HepG2 (cell line): ENCODE data around the gene NEURL2. TPM values are rescaled to one million over a fixed set of nuclear protein-coding genes. Genes with fewer than 3 reads are reported as not detected.

Experiments
- AGO1 ChIP-seq: fragments of 200-400 bp; formaldehyde crosslinking; IDR thresholded peaks from 2 replicates; pipeline ENCODE4 v1.6.1; 2017; ENCODE audit warnings: mild to moderate bottlenecking, low read depth, low read length, moderate library complexity; ENCODE audit not compliant: poor library complexity, severe bottlenecking
- ELF3 ChIP-seq: IDR thresholded peaks from 2 replicates; pipeline ENCODE4 v1.6.1; 2016; ENCODE audit warnings: missing genetic modification reagents, missing compliant biosample characterization
- HOXA7 ChIP-seq: sonication (generic); formaldehyde crosslinking; IDR thresholded peaks from 2 replicates; pipeline ENCODE4 v1.8.1; 2022; ENCODE audit warnings: mild to moderate bottlenecking, missing genetic modification reagents, moderate library complexity
- MXD4 ChIP-seq: IDR thresholded peaks from 2 replicates; pipeline ENCODE4 v1.6.1; 2016; ENCODE audit warnings: mild to moderate bottlenecking, missing biosample characterization, missing genetic modification reagents
- NFKB2 ChIP-seq: sonication (generic); formaldehyde crosslinking; IDR thresholded peaks from 2 replicates; pipeline ENCODE4 v1.4.0; 2020; ENCODE audit warnings: missing genetic modification reagents, borderline replicate concordance
- PCBP1 ChIP-seq: fragments of 200-400 bp; formaldehyde crosslinking; IDR thresholded peaks from 2 replicates; pipeline ENCODE4 v1.6.1; 2017; ENCODE audit warnings: mild to moderate bottlenecking, low read depth, low read length, borderline replicate concordance
- POLR2AphosphoS2 ChIP-seq: IDR thresholded peaks from 2 replicates; pipeline ENCODE4 v1.6.1; 2011; ENCODE audit warnings: low read depth, low read length, improper control_type of control experiment
- RAD51 ChIP-seq: fragments of 450-650 bp; IDR thresholded peaks from 2 replicates; pipeline ENCODE4 v1.6.1; 2016; ENCODE audit warnings: borderline replicate concordance
- SP140L ChIP-seq: sonication (generic); formaldehyde crosslinking; IDR thresholded peaks from 2 replicates; pipeline ENCODE4 v1.4.0; 2020; ENCODE audit warnings: missing genetic modification reagents, borderline replicate concordance
- ZNF24 ChIP-seq: fragments of 450-650 bp; IDR thresholded peaks from 2 replicates; pipeline ENCODE4 v1.6.1; 2017; ENCODE audit warnings: antibody characterized with exemption, mild to moderate bottlenecking
- ZNF496 ChIP-seq: sonication (generic); formaldehyde crosslinking; IDR thresholded peaks from 2 replicates; pipeline ENCODE4 v1.8.1; 2023; ENCODE audit warnings: mild to moderate bottlenecking, moderate library complexity, missing genetic modification reagents; ENCODE audit not compliant: insufficient replicate concordance
- ZNF761 ChIP-seq: sonication (generic); formaldehyde crosslinking; conservative IDR thresholded peaks from 2 replicates; pipeline ENCODE4 v1.4.0; 2020; ENCODE audit warnings: mild to moderate bottlenecking, missing genetic modification reagents
- ZNF780A ChIP-seq: sonication (generic); formaldehyde crosslinking; IDR thresholded peaks from 2 replicates; pipeline ENCODE4 v1.8.0; 2022; ENCODE audit warnings: mild to moderate bottlenecking, missing genetic modification reagents, moderate library complexity
- ZNF879 ChIP-seq: sonication (generic); formaldehyde crosslinking; IDR thresholded peaks from 2 replicates; pipeline ENCODE4 v1.8.1; 2023; ENCODE audit warnings: missing genetic modification reagents
- ZSCAN29 ChIP-seq: sonication (generic); formaldehyde crosslinking; conservative IDR thresholded peaks from 2 replicates; pipeline ENCODE4 v1.4.0; 2020; ENCODE audit warnings: mild to moderate bottlenecking, missing genetic modification reagents
- polyA plus RNA-seq, 8 experiments: library from polyadenylated mRNA; depleted of rRNA in 3 of 8; stranded (reverse) in 7 of 8; unstranded in 1 of 8; fragments of >200 nt; fragmentation: Illumina TruSeq in 4 of 8; extraction: Trizol in 4 of 8; gene quantifications; 2 replicates each; pipeline versions ENCODE4 v1.2.1 to v1.2.3, GENCODE V29; 2011 to 2016; ENCODE audit warnings: low read depth in 4 of 8, missing spikeins in 1 of 8, mixed read lengths in 1 of 8; ENCODE audit not compliant: insufficient read depth in 1 of 8
- total RNA-seq, 5 experiments: library from RNA; depleted of rRNA; stranded (reverse); fragments of >200 nt; fragmentation: Illumina TruSeq; extraction: Trizol; gene quantifications; 2 replicates each; pipeline ENCODE4 v1.2.3, GENCODE V29; 2016; ENCODE audit warnings: low read depth in 1 of 5
- TF ChIP-seq, protein P1 (sequence below): fragments of 450-650 bp; IDR thresholded peaks from 2 replicates; pipeline ENCODE4 v1.6.1; 2016
- TF ChIP-seq, protein P2 (sequence below): sonication (generic); formaldehyde crosslinking; IDR thresholded peaks from 2 replicates; pipeline ENCODE4 v1.5.0; 2020; ENCODE audit warnings: missing genetic modification reagents
- TF ChIP-seq, protein P3 (sequence below): sonication (generic); formaldehyde crosslinking; IDR thresholded peaks from 2 replicates; pipeline ENCODE4 v1.5.0; 2020; ENCODE audit warnings: mild to moderate bottlenecking, low read depth, missing genetic modification reagents, borderline replicate concordance
- TF ChIP-seq, protein P4 (sequence below): sonication (generic); formaldehyde crosslinking; IDR thresholded peaks from 2 replicates; pipeline ENCODE4 v1.8.1; 2023; ENCODE audit warnings: mild to moderate bottlenecking, missing genetic modification reagents
- TF ChIP-seq, protein P5 (sequence below): sonication (generic); formaldehyde crosslinking; IDR thresholded peaks from 2 replicates; pipeline ENCODE4 v1.5.0; 2020; ENCODE audit warnings: mild to moderate bottlenecking, missing genetic modification reagents, borderline replicate concordance

The NEURL2 gene
- total and polyA plus RNA-seq, 2 of the 13 experiments (the other 11 are each of a cell fraction or from before 2014, with no cell fraction given): 7.2 to 9.7 TPM

DNA sequence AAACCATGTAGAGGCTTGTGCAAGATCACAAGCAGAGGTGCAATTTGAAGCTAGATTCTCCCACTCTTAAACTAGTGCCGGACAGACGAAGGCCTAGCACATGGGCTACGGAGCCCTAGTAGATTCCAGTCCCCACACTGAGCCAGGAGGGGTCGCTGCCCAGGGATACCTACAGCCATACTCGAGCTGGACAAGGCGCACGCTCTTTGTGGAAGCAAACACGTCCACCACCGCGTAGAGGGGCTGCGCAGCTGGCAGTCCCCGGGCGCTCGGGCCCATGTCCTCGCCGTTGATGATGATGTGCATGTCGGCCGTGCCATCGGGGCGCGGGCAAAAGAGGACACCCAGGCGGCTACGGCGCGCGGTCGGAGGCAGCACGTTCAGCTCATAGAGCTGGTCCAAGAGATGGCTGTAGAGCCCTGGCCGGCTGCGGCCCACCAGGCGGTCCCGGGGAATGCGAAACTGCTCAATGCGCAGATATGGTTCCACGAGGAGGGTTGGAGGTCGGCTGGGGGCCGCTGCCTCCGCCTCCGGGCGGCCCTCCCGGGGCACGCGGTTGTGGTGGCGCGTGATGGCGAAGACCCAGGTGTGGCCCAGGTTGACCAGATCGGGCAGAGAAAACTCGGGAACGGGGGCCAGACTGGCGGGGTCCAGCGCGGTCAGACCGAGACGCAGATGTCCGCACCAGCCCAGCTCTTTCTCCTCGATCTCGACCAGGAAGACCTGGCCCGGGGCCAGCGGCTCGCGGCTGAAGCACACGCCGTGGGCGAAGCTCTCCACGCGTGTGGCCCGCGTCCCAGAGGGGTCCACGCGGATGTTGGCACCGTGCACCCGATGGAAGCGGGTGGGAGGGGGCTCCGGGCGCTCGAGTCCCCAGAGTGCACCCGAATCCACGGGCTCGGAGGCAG lies 677 bp downstream of the NEURL2 start (continued):
- TF ChIP-seq ZNF496 (CRISPR knock-in tag) (no peak), SP140L (CRISPR knock-in tag) (peak; percentile 82; the same call in 1 of the 2 replicates), ZNF879 (0 out of 2 replicates have a peak, but pooled peaks have one; percentile 11), ZNF761 (CRISPR knock-in tag) (no peak), RAD51 (no peak), PCBP1 (no peak), ELF3 (CRISPR knock-in tag) (peak; percentile 84), ZNF24 (0 out of 2 replicates have a peak, but pooled peaks have one; percentile 65), ZNF780A (CRISPR knock-in tag) (no peak), AGO1 (no peak), NFKB2 (CRISPR knock-in tag) (no peak), ZSCAN29 (CRISPR knock-in tag) (no peak), POLR2AphosphoS2 (no peak), MXD4 (CRISPR knock-in tag) (peak; percentile 95), HOXA7 (CRISPR knock-in tag) (no peak)
- TF ChIP-seq, protein P1, sequence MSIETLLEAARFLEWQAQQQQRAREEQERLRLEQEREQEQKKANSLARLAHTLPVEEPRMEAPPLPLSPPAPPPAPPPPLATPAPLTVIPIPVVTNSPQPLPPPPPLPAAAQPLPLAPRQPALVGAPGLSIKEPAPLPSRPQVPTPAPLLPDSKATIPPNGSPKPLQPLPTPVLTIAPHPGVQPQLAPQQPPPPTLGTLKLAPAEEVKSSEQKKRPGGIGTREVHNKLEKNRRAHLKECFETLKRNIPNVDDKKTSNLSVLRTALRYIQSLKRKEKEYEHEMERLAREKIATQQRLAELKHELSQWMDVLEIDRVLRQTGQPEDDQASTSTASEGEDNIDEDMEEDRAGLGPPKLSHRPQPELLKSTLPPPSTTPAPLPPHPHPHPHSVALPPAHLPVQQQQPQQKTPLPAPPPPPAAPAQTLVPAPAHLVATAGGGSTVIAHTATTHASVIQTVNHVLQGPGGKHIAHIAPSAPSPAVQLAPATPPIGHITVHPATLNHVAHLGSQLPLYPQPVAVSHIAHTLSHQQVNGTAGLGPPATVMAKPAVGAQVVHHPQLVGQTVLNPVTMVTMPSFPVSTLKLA: 0 out of 2 replicates have a peak, but pooled peaks have one; percentile 18
- TF ChIP-seq, protein P2, sequence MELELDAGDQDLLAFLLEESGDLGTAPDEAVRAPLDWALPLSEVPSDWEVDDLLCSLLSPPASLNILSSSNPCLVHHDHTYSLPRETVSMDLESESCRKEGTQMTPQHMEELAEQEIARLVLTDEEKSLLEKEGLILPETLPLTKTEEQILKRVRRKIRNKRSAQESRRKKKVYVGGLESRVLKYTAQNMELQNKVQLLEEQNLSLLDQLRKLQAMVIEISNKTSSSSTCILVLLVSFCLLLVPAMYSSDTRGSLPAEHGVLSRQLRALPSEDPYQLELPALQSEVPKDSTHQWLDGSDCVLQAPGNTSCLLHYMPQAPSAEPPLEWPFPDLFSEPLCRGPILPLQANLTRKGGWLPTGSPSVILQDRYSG (CRISPR knock-in tag): no peak
- TF ChIP-seq, protein P3, sequence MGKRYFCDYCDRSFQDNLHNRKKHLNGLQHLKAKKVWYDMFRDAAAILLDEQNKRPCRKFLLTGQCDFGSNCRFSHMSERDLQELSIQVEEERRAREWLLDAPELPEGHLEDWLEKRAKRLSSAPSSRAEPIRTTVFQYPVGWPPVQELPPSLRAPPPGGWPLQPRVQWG (CRISPR knock-in tag): no peak
- TF ChIP-seq, protein P4, sequence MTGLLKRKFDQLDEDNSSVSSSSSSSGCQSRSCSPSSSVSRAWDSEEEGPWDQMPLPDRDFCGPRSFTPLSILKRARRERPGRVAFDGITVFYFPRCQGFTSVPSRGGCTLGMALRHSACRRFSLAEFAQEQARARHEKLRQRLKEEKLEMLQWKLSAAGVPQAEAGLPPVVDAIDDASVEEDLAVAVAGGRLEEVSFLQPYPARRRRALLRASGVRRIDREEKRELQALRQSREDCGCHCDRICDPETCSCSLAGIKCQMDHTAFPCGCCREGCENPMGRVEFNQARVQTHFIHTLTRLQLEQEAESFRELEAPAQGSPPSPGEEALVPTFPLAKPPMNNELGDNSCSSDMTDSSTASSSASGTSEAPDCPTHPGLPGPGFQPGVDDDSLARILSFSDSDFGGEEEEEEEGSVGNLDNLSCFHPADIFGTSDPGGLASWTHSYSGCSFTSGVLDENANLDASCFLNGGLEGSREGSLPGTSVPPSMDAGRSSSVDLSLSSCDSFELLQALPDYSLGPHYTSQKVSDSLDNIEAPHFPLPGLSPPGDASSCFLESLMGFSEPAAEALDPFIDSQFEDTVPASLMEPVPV (CRISPR knock-in tag): no peak
- TF ChIP-seq, protein P5, sequence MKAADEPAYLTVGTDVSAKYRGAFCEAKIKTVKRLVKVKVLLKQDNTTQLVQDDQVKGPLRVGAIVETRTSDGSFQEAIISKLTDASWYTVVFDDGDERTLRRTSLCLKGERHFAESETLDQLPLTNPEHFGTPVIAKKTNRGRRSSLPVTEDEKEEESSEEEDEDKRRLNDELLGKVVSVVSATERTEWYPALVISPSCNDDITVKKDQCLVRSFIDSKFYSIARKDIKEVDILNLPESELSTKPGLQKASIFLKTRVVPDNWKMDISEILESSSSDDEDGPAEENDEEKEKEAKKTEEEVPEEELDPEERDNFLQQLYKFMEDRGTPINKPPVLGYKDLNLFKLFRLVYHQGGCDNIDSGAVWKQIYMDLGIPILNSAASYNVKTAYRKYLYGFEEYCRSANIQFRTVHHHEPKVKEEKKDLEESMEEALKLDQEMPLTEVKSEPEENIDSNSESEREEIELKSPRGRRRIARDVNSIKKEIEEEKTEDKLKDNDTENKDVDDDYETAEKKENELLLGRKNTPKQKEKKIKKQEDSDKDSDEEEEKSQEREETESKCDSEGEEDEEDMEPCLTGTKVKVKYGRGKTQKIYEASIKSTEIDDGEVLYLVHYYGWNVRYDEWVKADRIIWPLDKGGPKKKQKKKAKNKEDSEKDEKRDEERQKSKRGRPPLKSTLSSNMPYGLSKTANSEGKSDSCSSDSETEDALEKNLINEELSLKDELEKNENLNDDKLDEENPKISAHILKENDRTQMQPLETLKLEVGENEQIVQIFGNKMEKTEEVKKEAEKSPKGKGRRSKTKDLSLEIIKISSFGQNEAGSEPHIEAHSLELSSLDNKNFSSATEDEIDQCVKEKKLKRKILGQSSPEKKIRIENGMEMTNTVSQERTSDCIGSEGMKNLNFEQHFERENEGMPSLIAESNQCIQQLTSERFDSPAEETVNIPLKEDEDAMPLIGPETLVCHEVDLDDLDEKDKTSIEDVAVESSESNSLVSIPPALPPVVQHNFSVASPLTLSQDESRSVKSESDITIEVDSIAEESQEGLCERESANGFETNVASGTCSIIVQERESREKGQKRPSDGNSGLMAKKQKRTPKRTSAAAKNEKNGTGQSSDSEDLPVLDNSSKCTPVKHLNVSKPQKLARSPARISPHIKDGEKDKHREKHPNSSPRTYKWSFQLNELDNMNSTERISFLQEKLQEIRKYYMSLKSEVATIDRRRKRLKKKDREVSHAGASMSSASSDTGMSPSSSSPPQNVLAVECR (CRISPR knock-in tag): peak; percentile 49
